GM13977 (cell line): ENCODE data around the gene PNPLA2.

Source experiments
- DNase-seq: peaks from one replicate; pipeline ENCODE4 v3.0.0; 2012; ENCODE audit warnings: low spot score
- in situ Hi-C: fragments of 300-500 bp; cut with MboI; formaldehyde crosslinking; loops from one replicate; pipeline ENCODE4 v1.12.0; 2022; ENCODE audit warnings: low sequenced_read_pairs, low pct_unique_long_range_greater_than_20kb, mixed read lengths, inconsistent platforms; ENCODE audit not compliant: unreplicated experiment
- TF ChIP-seq, protein P1 (sequence below): IDR thresholded peaks from 2 replicates; pipeline ENCODE4 v1.5.1; 2012; ENCODE audit warnings: mild to moderate bottlenecking, control low read depth; ENCODE audit not compliant: insufficient read depth; ENCODE audit errors: extremely low read depth, missing control alignments

Gene PNPLA2

DNA sequence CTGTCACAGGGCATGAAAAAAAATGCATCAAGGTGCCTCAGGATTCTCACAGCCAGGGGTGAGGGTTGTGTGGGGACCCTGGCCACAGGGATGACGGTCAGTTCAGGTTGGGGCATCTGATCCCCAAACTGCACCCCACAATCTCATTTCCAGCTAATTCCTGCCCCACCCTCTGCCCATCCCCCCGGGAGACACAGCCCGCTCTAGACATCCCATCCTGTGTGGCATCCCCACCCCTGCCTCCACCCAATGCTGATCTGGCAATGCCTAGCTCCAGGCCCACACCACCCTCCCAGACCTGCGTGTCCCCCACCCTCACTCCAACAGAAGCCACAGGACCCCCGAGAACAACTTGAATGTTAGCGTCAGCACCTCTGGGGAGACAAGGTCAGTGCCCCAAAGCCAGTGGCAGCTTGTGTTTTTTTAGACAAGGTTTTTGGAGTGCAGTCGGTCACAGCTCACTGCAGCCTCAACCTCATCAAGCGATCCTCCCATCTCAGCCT lies 49.2 kb downstream of the PNPLA2 start:
- in situ Hi-C loops, result no loop called here
- TF ChIP-seq, protein P1, sequence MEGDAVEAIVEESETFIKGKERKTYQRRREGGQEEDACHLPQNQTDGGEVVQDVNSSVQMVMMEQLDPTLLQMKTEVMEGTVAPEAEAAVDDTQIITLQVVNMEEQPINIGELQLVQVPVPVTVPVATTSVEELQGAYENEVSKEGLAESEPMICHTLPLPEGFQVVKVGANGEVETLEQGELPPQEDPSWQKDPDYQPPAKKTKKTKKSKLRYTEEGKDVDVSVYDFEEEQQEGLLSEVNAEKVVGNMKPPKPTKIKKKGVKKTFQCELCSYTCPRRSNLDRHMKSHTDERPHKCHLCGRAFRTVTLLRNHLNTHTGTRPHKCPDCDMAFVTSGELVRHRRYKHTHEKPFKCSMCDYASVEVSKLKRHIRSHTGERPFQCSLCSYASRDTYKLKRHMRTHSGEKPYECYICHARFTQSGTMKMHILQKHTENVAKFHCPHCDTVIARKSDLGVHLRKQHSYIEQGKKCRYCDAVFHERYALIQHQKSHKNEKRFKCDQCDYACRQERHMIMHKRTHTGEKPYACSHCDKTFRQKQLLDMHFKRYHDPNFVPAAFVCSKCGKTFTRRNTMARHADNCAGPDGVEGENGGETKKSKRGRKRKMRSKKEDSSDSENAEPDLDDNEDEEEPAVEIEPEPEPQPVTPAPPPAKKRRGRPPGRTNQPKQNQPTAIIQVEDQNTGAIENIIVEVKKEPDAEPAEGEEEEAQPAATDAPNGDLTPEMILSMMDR, result no peak

DNA sequence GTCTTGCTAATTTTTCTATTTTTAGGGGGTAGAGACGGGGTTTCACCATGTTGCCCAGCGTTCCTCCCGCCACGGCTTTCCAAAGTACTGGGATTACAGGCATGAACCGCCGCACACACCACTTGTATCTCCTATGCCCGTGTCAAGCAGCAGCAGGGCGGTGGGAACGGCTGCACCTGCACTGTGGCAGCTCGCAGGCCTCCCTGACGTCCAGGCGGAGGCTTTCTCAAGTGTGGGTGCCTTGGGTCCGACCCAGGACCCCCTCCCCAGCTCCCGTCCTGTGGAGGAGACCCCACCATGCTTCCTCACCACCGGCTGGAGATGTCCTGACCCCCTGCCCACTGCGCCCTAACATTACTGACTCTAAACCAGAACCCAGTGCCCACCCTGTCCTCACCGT lies 49.7 kb downstream of the PNPLA2 start:
- in situ Hi-C loops, result no loop called here
- no peak for DNase-seq
- TF ChIP-seq, protein P1, result no peak

More for the DNA sequence above, 49.2 kb downstream of the PNPLA2 start:
- no peak for DNase-seq

DNA sequence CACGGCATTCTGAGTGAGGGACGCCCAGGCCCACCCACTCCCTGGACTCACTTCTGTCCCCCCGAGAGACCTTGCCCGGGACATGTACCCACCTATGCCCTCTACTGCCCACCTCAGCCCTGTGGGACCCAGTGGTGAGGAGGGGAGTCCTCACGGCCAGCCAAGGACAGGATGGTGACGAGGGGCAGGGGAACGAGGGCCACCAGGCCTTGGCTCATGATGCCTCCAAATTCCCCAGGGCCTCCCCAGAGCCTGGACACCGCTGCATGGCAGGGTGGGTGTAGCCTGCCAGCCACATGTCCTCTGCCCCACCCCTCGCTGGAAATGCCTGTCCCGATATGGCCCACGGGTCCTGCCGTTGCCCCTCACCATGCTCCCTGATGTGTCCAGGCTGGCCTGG lies 50.1 kb downstream of the PNPLA2 start:
- DNase-seq, result no peak
- in situ Hi-C loops, result no loop called here
- TF ChIP-seq, protein P1, result no peak

DNA sequence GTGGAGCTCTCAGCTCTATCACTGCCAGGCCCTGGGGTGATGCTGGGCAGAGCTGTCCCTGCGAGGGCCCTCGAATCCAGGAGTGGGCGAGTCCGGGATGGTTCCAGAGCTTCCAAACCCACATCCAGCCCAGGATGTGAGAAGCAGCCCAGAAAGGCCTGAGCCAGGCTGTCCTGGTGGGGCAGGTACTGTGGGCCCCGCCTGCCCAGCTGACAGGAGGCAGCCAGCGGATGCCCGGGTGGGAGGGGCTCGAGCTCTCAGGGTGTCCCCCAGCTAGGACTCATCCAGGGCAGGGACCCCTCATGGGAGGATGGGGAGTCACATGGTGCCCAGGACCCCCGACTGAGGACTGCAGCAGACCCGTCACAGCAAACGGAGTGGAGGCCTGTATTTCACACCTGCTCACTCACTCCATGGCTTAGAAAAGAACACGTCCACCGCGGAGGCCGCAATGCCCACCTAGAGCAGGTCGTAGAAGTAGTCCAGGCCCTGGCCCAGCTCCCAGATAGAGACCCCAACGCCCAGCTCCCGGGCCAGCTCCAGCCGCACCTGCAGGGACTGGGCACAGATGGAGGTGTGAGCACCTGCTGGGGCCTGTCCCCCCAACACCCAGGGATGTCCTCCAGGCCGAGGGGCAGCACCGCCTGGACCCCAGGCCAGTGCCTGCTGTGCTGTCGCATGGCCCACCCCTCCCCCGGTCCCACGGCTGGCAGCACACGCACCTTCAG lies 50.8 kb downstream of the PNPLA2 start:
- DNase-seq, result no peak
- in situ Hi-C loops, result no loop called here
- TF ChIP-seq, protein P1, result no peak

DNA sequence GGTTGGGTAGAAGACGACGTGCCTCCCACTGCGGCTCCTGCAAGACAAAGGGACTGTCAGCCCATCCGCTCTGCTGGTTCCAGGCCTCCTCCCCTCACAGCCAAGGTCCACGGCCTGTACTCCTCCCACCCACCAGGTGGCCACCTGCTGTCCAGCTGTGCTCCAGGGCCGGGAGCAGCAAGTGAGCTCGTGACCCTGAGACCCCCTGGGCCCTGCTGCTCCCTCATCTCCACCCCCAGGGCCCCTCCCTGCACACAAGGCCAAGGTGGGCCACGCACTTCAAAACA lies 51.4 kb downstream of the PNPLA2 start:
- in situ Hi-C loops, result no loop called here
- DNase-seq, result no peak
- TF ChIP-seq, protein P1, result no peak

DNA sequence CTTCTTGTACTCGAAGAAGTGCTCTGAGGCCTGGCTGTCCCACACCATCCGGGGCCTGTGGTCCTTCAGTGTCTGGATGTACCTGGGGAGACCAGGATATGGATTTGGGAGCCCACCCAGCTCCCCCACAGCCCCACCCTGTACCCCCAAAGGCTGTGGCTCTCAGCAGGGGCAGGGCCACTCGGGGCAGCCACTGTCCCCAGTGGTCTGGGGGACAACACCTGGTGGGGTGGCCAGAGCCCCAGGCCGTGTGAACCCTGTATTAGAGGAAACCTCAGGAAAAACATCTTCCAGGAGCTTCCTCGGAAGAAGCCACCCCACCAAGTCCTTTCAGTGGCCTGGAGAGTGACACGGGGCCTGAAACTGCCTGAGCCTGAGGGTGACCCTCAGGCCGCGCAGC lies 51.7 kb downstream of the PNPLA2 start:
- in situ Hi-C loops, result no loop called here
- TF ChIP-seq, protein P1, result no peak

More for the DNA sequence above, 51.7 kb downstream of the PNPLA2 start:
- DNase-seq, result no peak
